OCI-LY1 (cell line): ENCODE measurements around the gene CACNG3.

Experiments used
- H2AFZ ChIP-seq: fragments of 200-600 bp; sonication (generic), shearing (Covaris generic); 2 replicates; pipeline ENCODE4 v1.6.0; 2014; ENCODE audit warnings: antibody characterized with exemption, mild to moderate bottlenecking, low read length
- H3F3A ChIP-seq: fragments of 200-600 bp; sonication (generic), shearing (Covaris generic); 2 replicates; pipeline ENCODE4 v1.6.0; 2014; ENCODE audit warnings: mild to moderate bottlenecking, antibody characterized with exemption, low read length, moderate library complexity; ENCODE audit not compliant: insufficient read depth
- H3K27ac ChIP-seq: fragments of 200-600 bp; sonication (generic); 2 replicates; pipeline ENCODE4 v1.5.1; 2014; ENCODE audit warnings: low read length, mixed run types, mild to moderate bottlenecking, low read depth; ENCODE audit not compliant: poor library complexity, severe bottlenecking
- H3K27me3 ChIP-seq: fragments of 200-600 bp; sonication (generic); 2 replicates; pipeline ENCODE4 v1.6.0; 2014; ENCODE audit warnings: antibody characterized with exemption, mild to moderate bottlenecking, low read length, moderate library complexity; ENCODE audit not compliant: insufficient read depth
- H3K36me3 ChIP-seq: fragments of 200-600 bp; sonication (generic); 2 replicates; pipeline ENCODE4 v1.6.1; 2014; ENCODE audit warnings: mild to moderate bottlenecking, antibody characterized with exemption, low read length, moderate library complexity, mixed read lengths; ENCODE audit not compliant: insufficient read depth
- H3K4me1 ChIP-seq: fragments of 200-600 bp; sonication (generic); 2 replicates; pipeline ENCODE4 v1.5.1; 2014; ENCODE audit warnings: mild to moderate bottlenecking, low read length, moderate library complexity; ENCODE audit not compliant: insufficient read depth, severe bottlenecking
- H3K4me2 ChIP-seq: fragments of 200-600 bp; sonication (generic), shearing (Covaris generic); 2 replicates; pipeline ENCODE4 v1.6.1; 2014; ENCODE audit warnings: low read length
- H3K4me3 ChIP-seq: fragments of 200-600 bp; sonication (generic); 2 replicates; pipeline ENCODE4 v1.5.1; 2014; ENCODE audit warnings: low read length, low read depth, mild to moderate bottlenecking, mixed read lengths; ENCODE audit not compliant: poor library complexity, severe bottlenecking
- H3K79me2 ChIP-seq: fragments of 200-600 bp; shearing (Covaris generic); 2 replicates; pipeline ENCODE4 v1.6.1; 2016; ENCODE audit warnings: mixed run types, low read length, mixed read lengths; ENCODE audit not compliant: insufficient read depth
- H3K9ac ChIP-seq: fragments of 200-600 bp; sonication (generic), shearing (Covaris generic); 2 replicates; pipeline ENCODE4 v1.6.1; 2014; ENCODE audit warnings: mild to moderate bottlenecking, low read length, mixed read lengths
- H3K9me2 ChIP-seq: fragments of 200-600 bp; sonication (generic), shearing (Covaris generic); 2 replicates; pipeline ENCODE4 v1.6.1; 2014; ENCODE audit warnings: low read depth, mild to moderate bottlenecking, low read length, mixed read lengths
- H3K9me3 ChIP-seq: fragments of 200-600 bp; shearing (Covaris generic); 2 replicates; pipeline ENCODE4 v1.6.1; 2014; ENCODE audit warnings: low read length, mixed read lengths
- H4K20me1 ChIP-seq: fragments of 200-600 bp; sonication (generic), shearing (Covaris generic); 2 replicates; pipeline ENCODE4 v1.6.0; 2016; ENCODE audit warnings: mild to moderate bottlenecking, low read length; ENCODE audit not compliant: insufficient read depth
- CTCF ChIP-seq: fragments of 200-600 bp; sonication (generic), shearing (Covaris generic); IDR thresholded peaks from 2 replicates; pipeline ENCODE4 v1.5.1; 2017; ENCODE audit warnings: mild to moderate bottlenecking, antibody characterized with exemption, low read length, moderate library complexity, mixed read lengths
- EZH2 ChIP-seq: fragments of 200-600 bp; sonication (generic), shearing (Covaris generic); IDR thresholded peaks from 2 replicates; pipeline ENCODE4 v1.8.0; 2017; ENCODE audit warnings: borderline replicate concordance, mixed run types, mild to moderate bottlenecking, antibody characterized with exemption, low read length, moderate library complexity, mixed read lengths

The CACNG3 gene

GRCh38 chr16:24319126-24319814 is 63.1 kb downstream of the CACNG3 start:
- no peak overlapping the region for H3K27ac ChIP-seq
- H3K9ac ChIP-seq = no peak overlapping the region
- no peaks in the 10 kb centered on the region for H3K36me3 ChIP-seq
- no peak overlapping the region for H3K4me2 ChIP-seq
- no peaks in the 10 kb centered on the region for H3K9me2 ChIP-seq
- TF ChIP-seq CTCF (no peak), EZH2 (no peak)
- no peak overlapping the region for H3K4me3 ChIP-seq
- H3F3A ChIP-seq = no peaks in the 10 kb centered on the region
- no peaks in the 10 kb centered on the region for H3K27me3 ChIP-seq
- H3K79me2 ChIP-seq = no peaks in the 10 kb centered on the region
- H3K9me3 ChIP-seq = no peaks in the 10 kb centered on the region
- H3K4me1 ChIP-seq = no peaks in the 10 kb centered on the region
- no peaks in the 10 kb centered on the region for H4K20me1 ChIP-seq
- no peak overlapping the region for H2AFZ ChIP-seq

GRCh38 chr16:24322106-24322505 is 66.0 kb downstream of the CACNG3 start:
- H3K27me3 ChIP-seq = no peaks in the 10 kb centered on the region
- no peaks in the 10 kb centered on the region for H3K79me2 ChIP-seq
- H3K4me2 ChIP-seq = no peak overlapping the region
- H3K27ac ChIP-seq = no peak overlapping the region
- H3K4me1 ChIP-seq = no peaks in the 10 kb centered on the region
- H3F3A ChIP-seq = no peaks in the 10 kb centered on the region
- no peaks in the 10 kb centered on the region for H3K9me2 ChIP-seq
- no peaks in the 10 kb centered on the region for H3K9me3 ChIP-seq
- H3K4me3 ChIP-seq = no peak overlapping the region
- TF ChIP-seq CTCF (no peak), EZH2 (no peak)
- H3K36me3 ChIP-seq = no peaks in the 10 kb centered on the region
- H4K20me1 ChIP-seq = no peaks in the 10 kb centered on the region
- no peak overlapping the region for H2AFZ ChIP-seq
- H3K9ac ChIP-seq = no peak overlapping the region

- H3K4me2 ChIP-seq = no peak overlapping the region
- H3K27ac ChIP-seq = no peak overlapping the region
- H3K4me3 ChIP-seq = no peak overlapping the region
- TF ChIP-seq EZH2 = no peak
- TF ChIP-seq CTCF = no peak
- no peaks in the 10 kb centered on the region for H3K4me1 ChIP-seq
- no peaks in the 10 kb centered on the region for H3K79me2 ChIP-seq
- no peaks in the 10 kb centered on the region for H3F3A ChIP-seq
- no peak overlapping the region for H2AFZ ChIP-seq
- H3K27me3 ChIP-seq = no peaks in the 10 kb centered on the region
- H3K9me2 ChIP-seq = no peaks in the 10 kb centered on the region
- no peak overlapping the region for H3K9ac ChIP-seq
- no peaks in the 10 kb centered on the region for H4K20me1 ChIP-seq
- no peaks in the 10 kb centered on the region for H3K9me3 ChIP-seq
- no peaks in the 10 kb centered on the region for H3K36me3 ChIP-seq
These were observed 68.3 kb downstream of the CACNG3 start for GRCh38 chr16:24324421-24324820.
